ENCODE measurements around the gene PLCL1. TPM values are rescaled to one million over a fixed set of nuclear protein-coding genes. Genes with fewer than 3 reads are reported as not detected.

PLCL1 gene
- total RNA-seq, 4 donors from 2014 or later = 6.6 to 10.8 (median 8.3) TPM

- TF ChIP-seq, protein P1, sequence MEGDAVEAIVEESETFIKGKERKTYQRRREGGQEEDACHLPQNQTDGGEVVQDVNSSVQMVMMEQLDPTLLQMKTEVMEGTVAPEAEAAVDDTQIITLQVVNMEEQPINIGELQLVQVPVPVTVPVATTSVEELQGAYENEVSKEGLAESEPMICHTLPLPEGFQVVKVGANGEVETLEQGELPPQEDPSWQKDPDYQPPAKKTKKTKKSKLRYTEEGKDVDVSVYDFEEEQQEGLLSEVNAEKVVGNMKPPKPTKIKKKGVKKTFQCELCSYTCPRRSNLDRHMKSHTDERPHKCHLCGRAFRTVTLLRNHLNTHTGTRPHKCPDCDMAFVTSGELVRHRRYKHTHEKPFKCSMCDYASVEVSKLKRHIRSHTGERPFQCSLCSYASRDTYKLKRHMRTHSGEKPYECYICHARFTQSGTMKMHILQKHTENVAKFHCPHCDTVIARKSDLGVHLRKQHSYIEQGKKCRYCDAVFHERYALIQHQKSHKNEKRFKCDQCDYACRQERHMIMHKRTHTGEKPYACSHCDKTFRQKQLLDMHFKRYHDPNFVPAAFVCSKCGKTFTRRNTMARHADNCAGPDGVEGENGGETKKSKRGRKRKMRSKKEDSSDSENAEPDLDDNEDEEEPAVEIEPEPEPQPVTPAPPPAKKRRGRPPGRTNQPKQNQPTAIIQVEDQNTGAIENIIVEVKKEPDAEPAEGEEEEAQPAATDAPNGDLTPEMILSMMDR (IDR thresholded peaks at IDR 0.05; ENCODE audit: low read depth) = no peak
These were observed 103.8 kb downstream of the PLCL1 start for GRCh38 chr2:197908156-197908555.

GRCh38 chr2:197908990-197909776, 104.8 kb downstream of the PLCL1 start:
- TF ChIP-seq, protein P1 (IDR thresholded peaks at IDR 0.05; ENCODE audit: low read depth) = no peak

DNA sequence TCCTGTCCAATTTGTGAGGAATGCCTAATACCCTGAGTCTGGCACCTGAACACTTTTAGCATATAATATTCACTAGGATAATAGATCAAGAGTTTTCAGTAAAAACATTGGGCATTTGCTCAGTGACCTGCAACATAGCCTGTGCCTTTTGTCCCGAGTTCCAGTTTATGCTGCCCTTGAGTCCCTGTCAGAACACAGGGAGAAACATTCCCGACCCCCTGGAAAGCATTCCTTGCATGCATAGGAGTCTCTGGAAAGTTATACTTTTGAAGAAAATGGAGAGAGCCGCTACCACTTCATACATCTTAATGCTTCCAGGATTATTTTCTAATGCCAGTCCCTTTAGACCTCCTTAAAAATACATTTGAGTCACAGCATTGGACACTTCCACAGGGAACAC, 107.3 kb downstream of the PLCL1 start:
- TF ChIP-seq, protein P1 (IDR thresholded peaks at IDR 0.05; ENCODE audit: low read depth) = no peak

DNA sequence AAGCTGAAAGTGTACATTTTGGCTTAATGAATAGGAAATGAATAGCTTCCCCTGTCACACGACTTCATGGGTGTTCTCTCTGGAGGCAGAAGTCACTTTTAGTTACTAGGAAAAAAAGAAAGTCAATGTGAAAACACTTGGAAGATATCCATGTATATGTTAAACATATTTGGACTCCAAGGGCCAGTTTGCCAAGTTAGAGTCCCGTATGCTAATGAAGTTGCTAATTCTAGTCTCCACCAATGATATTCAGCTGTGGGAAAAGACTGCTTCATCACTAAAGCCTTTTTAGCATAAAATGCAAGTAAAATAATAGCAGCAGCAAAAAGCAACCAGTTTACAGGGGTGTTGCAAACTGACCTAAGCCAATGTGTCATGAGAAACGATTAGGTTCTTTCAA, 108.7 kb downstream of the PLCL1 start:
- TF ChIP-seq, protein P1 (IDR thresholded peaks at IDR 0.05; ENCODE audit: low read depth) = no peak

GRCh38 chr2:197914778-197915177, 110.4 kb downstream of the PLCL1 start:
- TF ChIP-seq, protein P1 (IDR thresholded peaks at IDR 0.05; ENCODE audit: low read depth) = no peak

GRCh38 chr2:197915548-197916265, 111.3 kb downstream of the PLCL1 start:
- TF ChIP-seq, protein P1 (IDR thresholded peaks at IDR 0.05; ENCODE audit: low read depth) = no peak

- TF ChIP-seq, protein P1 (IDR thresholded peaks at IDR 0.05; ENCODE audit: low read depth) = no peak
These were observed 115.1 kb downstream of the PLCL1 start for GRCh38 chr2:197919487-197919886.
